ENCODE results near the gene TLE4.
A peak's percentile ranks its signal among the peaks of the same experiment; 100 is the strongest.

The TLE4 gene

DNA sequence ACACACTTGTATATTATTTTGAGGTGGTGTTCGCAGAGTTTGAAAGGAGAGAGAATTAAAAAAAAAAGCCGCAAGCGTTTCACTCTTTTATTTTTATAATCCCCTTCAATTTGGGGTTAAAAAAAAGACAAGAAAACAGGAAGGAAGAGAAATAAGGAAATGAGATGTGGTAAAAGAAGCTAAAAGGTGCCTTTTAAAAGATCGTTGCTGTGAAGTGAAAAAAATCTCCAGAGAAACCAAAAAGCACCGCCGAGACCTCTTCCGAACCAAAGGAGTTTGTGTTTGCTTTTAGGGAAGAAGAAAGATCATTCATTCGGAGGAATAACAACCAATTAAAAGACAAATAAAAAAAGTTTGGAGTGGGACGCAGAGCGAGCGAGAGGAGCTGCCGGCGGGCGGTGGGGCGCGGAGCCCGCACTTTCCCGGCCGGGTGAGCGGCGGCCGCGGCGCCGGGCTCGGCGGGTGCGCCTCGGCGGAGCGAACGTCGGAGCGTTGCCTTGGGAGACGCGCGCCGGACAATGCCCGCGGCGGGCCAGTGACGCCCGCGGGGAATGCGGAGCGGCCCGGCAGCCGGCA is 355 bp downstream of the TLE4 start:
- DNase-seq (ENCODE audit: low read depth in 2 of 2), result no peak

DNA sequence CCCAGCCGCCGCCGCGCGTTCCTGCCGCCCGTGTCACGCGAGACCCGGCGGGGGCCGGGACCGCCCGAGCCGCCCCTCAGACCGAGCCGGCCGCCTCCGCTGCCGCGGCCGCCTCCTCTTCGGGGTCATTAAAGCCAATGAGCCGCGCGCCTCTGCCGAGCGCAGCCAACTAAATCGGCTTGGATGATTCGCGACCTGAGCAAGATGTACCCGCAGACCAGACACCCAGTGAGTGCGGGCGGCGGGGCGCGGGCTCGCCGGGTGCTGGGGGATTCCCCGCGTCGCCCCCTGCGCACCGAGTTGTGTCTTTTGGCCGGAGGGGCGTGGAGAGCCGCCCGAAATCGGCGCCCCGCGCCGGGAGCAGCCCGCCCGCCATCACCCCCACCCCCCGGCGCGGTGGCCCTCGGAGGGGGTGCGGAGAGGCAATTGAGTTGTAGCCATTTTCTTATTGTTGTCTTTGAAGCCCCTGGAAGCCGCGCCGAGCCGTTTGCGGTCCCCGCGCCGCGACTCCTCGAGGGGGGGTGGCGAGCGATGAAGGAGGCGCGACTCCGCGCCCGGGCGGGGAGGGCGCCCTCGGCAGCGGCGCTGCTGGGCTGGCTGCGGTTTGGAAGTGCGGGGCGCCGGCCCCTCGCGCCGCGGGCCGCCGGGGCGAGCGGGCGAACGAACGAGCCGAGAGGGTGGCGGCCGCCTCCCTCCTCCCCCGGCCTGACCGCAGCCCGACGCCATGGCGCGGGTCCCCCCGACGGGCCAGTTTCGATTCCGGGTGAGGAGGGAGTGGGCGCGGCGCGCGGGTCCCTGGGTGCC is 1.0 kb downstream of the TLE4 start:
- DNase-seq (ENCODE audit: low read depth in 2 of 2), result no peak

DNA sequence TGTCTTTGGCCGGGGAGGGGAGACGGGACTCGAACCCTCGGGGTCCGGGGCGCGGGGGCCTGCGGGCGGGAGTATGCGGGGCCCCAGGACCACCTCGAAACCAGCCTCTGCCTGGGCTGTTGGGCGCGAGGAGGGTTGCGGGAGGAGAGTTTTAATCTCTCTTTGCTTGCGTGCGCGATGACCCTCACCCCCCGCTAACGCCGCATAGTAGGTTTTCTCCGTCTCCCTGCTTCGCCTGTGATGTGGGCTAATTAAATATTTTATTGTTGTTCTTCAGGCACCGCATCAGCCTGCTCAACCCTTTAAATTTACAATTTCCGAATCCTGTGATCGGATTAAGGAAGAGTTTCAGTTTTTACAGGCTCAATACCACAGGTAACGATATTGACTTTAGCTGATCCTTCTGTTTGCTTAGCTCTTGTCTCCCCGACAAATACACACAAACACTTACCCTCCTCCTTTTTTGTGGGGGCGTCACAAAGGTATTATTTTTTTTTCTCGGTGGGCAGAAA is 1.7 kb downstream of the TLE4 start:
- DNase-seq (ENCODE audit: low read depth in 2 of 2), result no peak

DNA sequence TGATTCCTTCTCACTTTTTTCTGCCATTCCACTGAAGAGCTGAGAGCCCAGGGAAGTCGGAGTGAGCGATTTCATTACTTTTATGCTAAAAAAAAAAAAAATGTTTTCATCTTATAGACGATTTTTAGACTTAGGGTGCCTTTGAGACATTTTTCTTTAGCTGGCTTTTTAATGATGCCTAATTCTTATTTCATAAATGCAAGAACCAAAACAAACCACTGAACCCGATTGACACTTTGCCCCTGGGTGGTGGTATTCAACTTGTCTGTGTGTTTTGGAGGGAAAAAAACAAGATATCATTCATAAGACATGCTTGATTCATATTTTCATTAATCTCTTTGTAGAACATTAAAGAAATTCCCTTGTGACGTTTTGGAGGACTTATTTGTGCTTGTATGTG is 2.4 kb downstream of the TLE4 start:
- no peak for DNase-seq (ENCODE audit: low read depth in 2 of 2)

DNA sequence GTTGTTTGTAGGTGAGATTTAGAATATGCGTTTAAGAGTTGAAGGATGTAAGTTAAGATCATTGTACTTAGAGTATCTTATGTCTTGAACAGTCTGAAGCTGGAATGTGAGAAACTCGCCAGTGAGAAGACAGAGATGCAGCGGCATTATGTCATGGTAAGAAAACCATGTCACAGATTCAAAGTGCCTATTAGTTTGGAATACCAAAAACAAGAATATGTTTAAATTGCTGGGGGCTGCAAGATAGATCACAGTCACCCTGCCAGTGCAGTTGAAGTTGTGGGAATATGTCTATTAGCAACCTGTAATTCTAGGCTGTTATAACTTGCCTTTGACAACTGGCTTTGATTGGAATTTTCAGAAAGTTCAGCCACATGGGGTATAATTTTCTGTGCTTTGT is 3.0 kb downstream of the TLE4 start:
- DNase-seq (ENCODE audit: low read depth in 2 of 2), result no peak

DNA sequence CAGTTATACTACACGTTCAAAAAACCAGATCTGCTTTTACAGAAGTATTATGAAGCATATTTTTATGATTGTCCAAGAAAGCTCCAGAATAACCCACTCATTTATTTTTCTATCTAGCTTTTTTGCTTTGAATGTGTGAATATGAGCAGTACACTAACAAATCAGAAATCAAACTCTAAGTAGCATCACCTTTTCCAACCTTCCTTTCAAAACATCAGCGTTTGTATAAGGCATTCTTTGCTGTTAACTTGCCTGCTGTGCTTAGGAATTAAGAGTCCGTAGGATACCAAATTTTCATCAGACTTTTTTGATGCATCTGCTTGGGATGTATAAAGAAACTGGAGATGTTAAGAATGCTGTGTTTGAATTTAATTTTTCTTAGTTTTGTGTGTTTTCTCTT is 3.8 kb downstream of the TLE4 start:
- no peak for DNase-seq (ENCODE audit: low read depth in 2 of 2)

DNA sequence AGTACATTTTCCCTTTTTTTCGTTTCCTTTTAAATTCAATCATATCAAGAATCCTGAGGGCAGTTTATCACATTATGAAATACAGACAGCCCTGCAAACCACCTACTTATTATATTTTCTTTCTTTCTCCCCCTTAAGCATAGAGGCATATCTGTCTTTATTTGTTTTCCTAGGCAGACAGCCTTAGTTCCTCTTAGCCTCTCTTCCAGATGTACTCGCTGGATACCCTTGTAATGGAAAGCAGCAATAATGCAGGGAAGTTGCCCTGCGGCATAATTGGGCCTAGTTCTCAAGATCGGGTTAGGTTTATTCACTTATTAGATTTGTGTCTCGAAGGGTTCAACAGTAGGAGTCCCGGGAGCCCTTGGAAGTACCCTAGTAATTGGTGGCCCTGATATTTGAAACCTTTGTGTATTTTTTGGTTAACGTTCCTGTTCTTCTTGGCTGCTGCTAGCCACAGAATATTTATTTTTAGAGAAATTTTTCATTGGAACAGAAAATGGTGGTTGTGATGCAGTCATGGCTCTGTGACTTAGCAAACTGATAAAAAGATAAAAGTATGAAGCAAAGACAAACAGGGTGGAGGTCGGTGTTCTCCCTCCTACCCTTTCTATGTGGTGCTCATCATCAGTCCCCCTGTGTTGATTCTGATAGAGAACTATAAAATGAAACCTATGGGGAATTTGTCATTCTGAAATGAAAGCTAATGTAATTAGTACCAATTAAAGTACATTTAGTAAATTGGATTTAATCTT is 6.4 kb downstream of the TLE4 start:
- DNase-seq (ENCODE audit: low read depth in 2 of 2), result no peak

DNA sequence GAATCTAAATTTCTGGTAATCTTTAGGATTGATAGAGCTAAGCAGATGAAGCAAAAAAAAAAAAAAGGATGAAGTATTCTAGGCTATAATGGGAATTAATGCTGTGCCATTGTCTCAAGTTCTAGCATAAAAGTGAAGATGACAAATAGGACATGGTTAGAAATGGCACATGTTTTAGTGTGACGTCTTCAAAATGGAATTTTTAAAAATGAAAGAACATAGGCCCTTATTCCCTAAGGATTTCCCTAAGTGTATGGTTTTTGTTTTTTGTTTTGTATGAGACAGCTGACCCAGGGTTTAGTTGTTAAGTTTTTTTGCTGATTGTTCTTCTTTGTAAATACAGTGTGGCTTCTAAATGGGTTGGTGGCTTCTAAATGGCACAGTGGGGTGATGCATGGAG is 7.1 kb downstream of the TLE4 start:
- DNase-seq (ENCODE audit: low read depth in 2 of 2), result no peak

DNA sequence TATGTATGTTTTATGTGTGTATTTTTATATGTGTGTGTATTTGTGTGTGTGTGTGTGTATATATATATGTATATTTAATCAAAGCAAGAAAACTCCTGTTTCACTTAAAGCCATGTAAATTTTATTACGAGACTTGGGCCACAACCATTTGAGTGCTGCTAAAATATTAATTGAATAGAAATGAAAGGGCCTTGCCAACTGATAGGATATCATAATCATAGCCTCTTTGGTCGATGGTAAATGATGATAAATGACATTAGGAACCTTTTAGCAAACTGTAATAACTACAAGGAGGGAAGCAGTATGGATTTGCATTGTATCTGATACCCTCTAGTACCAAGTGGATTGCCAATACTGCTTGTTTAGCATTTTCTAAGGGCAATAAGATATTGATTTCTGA is 7.9 kb downstream of the TLE4 start:
- no peak for DNase-seq (ENCODE audit: low read depth in 2 of 2)

DNA sequence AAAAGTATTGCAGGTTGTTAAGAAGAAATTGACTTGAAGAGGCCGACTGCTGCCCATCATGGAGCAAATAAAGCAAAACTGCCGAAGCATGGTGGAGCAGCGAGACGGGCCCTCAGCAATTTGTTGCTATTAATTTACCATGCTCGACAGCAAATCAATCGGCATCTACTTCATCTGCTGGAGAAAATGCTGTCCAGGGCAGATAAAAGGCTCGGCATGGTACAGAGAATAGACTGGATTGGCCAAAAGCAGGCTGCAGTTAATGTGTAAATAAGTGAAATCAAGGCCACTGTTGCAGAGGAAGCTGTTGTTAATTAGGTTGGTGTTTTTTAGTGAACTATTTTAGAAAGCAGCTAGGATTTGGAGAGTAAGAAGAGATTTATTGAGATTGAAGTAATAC is 8.3 kb downstream of the TLE4 start:
- DNase-seq (ENCODE audit: low read depth in 2 of 2), result no peak

DNA sequence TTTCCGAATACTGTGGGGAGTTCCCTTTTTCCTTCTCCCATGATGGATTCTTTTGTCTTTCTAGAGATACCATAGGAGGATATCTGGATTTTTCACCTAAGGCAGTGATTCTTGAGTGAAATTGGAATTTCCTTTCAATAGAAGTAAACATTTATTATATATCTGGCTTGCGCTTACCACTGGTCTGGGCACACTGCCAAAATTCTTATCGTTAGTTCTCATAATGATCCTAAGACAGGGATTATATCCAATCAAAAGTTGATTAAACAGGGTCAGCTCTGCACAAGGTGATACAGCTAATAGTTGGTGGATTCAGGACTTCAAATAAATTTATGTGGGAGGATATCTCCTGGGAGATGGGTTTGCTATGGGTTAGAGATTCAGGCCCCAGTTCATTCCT is 9.6 kb downstream of the TLE4 start:
- no peak for DNase-seq (ENCODE audit: low read depth in 2 of 2)

DNA sequence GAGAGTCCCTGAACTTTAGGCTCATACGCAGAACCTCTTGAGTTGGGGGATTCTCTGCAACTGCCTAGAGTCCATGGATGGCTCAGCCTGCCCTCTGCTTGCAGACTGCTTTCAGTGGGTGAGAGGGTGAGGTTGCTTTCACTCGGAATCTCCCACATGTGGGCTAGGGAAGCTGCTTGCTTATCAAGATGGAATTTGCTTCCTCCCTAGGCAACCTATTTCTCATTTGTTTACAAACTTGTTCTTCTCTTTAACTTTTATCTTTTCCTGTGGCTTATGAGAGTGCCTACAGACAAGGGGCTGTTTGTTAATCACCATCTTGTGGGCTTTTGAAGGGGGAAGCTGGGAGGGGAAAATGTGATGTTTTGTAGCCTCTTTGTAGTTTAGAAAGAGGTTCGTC is 10.0 kb downstream of the TLE4 start:
- DNase-seq (ENCODE audit: low read depth in 2 of 2), result peak; percentile 54 to 56

DNA sequence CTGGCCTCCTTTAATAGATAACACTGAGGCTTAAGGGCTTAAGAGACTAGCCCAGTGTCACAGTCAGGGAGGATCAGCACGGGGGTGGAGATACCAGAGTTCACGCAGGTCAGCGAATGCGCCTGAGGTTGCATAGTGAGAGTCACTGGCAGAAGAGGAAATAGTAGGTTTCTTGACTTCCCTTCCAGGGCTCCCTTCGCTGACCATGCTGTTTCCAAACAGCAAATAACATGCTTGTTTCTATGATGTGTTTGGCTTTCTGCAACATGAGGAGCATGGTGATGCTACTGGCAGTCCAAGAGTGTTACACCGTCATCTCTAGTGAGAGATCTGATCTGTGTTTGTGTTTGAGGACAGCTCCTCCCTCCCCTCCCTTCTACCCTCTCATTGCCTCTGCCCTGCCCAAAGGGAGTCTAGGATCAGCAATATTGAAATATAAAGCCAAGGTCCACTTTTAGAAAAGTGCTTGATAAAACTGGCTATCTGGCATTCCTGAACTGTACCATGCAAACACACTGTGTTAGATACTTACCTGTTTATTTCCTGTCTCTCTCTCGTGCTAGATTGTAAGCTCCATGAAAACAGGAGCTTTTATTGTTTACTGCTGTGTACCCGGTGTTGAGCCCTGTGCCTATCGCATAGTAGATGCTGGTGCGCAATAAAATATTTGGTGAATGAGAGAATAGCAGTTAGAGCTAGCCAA is 12.3 kb downstream of the TLE4 start:
- no peak for DNase-seq (ENCODE audit: low read depth in 2 of 2)

DNA sequence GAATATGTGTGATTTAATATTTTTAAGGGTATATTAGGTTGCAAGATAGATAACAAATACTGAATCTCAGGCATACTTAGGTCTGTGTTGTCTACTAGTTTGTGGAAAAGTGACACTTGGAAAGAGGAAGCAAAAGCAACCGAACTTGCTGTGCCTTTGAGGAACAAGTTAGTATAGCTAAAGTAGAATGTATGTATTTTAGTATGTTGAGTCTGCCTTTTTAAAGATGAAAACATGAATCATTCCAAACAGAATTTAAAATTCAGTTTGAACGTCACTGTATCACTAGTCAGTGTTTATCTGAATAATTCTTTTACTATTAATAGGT is 12.9 kb downstream of the TLE4 start:
- no peak for DNase-seq (ENCODE audit: low read depth in 2 of 2)

DNA sequence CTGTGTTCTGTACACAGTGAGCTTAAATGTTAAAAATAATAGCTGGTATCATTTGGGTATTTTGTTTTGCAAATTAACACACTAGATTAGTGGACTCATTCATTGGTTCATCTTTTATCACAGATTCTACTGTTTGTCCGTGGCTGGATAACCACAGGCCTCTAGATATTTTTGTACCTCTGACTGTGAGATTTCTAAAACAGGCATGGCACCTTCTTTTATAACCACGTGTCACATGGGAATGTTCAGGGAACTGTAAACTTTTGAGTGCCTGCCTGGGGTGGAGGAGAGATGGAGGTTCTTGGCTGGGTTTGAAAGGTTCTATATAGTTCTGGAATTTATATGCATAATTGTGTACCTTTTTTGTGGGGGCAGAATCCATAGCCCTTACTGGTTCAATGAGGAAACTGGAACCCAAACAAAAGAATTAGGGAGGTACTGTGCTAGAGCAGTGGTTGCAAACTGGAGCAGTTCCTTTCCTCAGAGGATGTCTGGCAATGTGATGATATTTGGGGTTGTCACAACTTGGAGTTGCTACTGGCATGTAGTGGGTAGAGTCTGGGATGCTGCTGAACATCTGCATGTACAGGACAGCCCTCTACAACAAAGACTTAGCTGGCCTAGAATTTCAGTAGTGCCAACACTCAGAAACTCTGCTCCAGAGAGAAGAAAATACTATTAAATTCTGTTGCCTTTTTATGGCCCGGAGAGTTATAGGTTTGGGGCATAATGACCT is 16.9 kb downstream of the TLE4 start:
- DNase-seq (ENCODE audit: low read depth in 2 of 2), result no peak

DNA sequence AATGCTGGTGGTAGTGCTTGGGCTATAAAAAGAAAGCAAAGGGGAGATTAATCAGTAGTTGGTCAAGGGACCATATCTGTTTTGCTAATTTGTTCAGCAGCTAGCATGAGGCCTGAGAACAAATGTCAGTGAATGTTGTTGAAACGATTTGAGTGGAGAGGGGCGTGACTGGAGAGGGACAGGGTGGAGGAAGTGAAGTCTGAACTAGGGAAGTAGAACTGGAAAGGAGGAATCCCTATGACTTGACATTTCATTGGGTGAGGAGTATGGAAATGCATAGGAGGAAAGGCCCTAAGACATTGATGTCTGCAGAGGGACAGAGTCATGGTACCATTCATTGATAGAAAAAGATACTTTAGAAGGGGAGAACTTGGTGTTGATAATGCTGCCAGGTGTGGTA is 19.7 kb downstream of the TLE4 start:
- DNase-seq (ENCODE audit: low read depth in 2 of 2), result no peak

DNA sequence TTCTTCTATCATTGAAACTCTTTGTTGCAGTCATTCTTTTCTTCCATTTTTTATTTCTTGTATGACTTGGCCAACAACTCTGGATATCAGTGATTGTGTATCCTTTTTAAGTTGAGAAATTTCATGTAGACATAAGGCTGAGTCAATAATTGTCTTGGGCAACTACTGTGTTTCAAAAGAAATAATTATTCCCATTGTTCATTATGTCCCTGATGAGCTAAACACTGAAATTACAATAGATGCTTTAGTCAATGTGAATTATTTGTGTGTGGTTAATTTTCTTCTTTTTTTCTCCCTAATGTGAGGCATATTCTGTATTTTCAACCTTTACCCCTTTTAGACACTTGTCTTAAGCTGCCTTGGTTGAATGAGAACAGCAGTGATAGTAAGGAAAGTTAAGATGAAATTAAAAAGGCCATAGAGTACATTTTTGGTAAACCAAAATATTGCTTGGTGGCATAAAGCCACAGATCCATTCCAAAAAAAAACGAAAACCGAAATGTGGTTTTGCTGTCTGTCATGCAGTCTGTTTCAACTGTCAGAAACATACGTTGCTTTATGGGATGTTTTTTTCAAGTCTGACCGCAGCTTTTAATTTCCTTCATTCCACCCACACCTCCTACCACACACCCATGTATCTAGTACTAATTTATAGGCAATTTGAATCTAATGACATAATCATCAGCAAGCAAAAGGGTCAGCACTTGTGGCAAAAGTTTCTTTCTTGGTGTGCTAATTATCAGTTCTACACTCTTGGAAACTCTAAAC is 21.1 kb downstream of the TLE4 start:
- no peak for DNase-seq (ENCODE audit: low read depth in 2 of 2)

DNA sequence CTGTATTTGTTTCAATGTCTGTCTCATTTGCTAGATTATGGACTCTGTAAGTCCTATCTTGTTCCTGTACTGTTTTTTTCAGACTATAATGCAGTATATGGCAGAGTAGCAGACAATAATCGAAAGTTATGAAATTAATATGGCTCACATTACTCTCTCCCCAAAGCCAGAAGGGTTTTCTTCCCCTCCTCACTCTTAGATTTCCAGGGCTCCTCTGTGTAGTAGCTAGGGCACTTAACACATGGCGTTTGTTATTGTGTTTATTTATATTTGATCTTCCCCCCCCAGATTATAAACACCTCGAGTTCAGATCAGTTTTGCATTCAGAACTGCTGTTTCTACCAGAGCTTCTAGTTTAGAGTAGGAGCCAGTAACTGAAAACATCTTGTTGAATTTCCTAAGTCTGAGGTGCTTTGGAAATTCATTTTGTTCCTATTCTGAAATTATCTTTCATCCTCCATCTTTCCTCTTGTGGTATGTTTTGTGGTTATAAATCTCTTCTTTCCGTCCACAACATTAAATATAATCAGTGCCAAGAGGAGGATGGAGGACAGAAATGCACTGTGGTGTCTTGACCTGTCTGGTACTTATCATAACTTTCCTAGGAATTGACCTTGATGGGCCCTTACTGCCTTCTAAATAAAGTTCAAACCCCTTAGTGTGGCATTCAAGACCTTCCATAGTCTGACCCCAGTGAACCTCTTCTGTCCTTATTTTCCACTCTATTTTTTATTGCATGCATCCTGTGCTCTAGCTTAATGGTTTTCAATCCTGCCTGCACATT is 27.0 kb downstream of the TLE4 start:
- no peak for DNase-seq (ENCODE audit: low read depth in 2 of 2)

DNA sequence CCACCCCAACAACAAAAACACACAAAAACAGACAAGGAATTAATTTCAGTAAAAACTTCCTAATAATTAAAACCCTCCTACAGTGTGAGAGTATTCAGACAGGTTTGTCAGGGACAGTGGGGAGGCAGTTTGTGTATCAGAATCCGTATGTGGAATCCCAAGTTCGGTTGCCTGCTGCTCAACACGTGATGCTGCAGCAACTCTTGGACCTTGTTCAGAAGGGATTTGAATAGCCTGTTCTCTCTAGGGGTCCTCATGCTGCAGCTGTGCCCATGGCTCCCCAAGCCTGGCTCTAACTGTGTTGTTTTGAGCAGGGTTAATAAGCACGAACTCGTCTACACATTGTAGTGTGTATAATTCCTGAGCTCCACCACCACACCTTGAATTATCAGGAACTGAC is 28.7 kb downstream of the TLE4 start:
- DNase-seq (ENCODE audit: low read depth in 2 of 2), result no peak

All from fibroblast of skin of left quadriceps (primary cell).